Osteoblast (primary cell): Measurements from ENCODE around the gene THAP6. TPM values are rescaled to one million over a fixed set of nuclear protein-coding genes. Genes with fewer than 3 reads are reported as not detected.

ENCODE experiments used
- DNase-seq: peaks from one replicate; pipeline ENCODE4 v3.0.0; 2011; ENCODE audit warnings: low spot score, mixed read lengths; ENCODE audit not compliant: insufficient read length; ENCODE audit errors: missing footprints
- H2AFZ ChIP-seq: 2 replicates; pipeline ENCODE4 v1.6.0; 2011; ENCODE audit warnings: mild to moderate bottlenecking, low read length
- H3K27ac ChIP-seq: 2 replicates; pipeline ENCODE4 v1.5.1; 2011; ENCODE audit warnings: mild to moderate bottlenecking, low read depth, low read length, moderate library complexity
- H3K27me3 ChIP-seq: 2 replicates; pipeline ENCODE4 v1.6.0; 2012; ENCODE audit warnings: mild to moderate bottlenecking, control low read depth, inconsistent platforms, low read length, moderate library complexity; ENCODE audit not compliant: insufficient read depth
- H3K36me3 ChIP-seq: 2 replicates; pipeline ENCODE4 v1.5.1; 2011; ENCODE audit warnings: mild to moderate bottlenecking, low read length, control low read depth, moderate library complexity; ENCODE audit not compliant: insufficient read depth
- H3K4me1 ChIP-seq: 2 replicates; pipeline ENCODE4 v1.5.1; 2011; ENCODE audit warnings: mild to moderate bottlenecking, low read length, control low read depth, moderate library complexity; ENCODE audit not compliant: insufficient read depth
- H3K4me2 ChIP-seq: 2 replicates; pipeline ENCODE4 v1.6.0; 2011; ENCODE audit warnings: mild to moderate bottlenecking, low read length; ENCODE audit not compliant: insufficient read depth
- H3K4me3 ChIP-seq: fragments of 200-600 bp; sonication (generic); 3 replicates; pipeline ENCODE4 v1.5.1; 2012; ENCODE audit warnings: mild to moderate bottlenecking, low read length, inconsistent platforms; ENCODE audit not compliant: insufficient read depth
- H3K79me2 ChIP-seq: 2 replicates; pipeline ENCODE4 v1.6.0; 2012; ENCODE audit warnings: mild to moderate bottlenecking, low read length, control low read depth, inconsistent platforms; ENCODE audit not compliant: insufficient read depth
- H3K9me3 ChIP-seq: 2 replicates; pipeline ENCODE4 v1.5.1; 2011; ENCODE audit warnings: low read depth, low read length, control low read depth
- H4K20me1 ChIP-seq: 2 replicates; pipeline ENCODE4 v1.6.0; 2012; ENCODE audit warnings: mild to moderate bottlenecking, low read length, control low read depth; ENCODE audit not compliant: insufficient read depth
- CTCF ChIP-seq: IDR thresholded peaks from 2 replicates; pipeline ENCODE4 v1.5.1; 2011; ENCODE audit warnings: mild to moderate bottlenecking, low read depth, low read length, moderate library complexity; ENCODE audit errors: extremely low read depth
- total RNA-seq: library from RNA; depleted of rRNA; stranded (reverse); fragments of >200 nt; gene quantifications from 2 replicates; pipeline ENCODE4 v1.2.3, GENCODE V29; 2012

The THAP6 gene
- total RNA-seq, 1 donor = 17.0 TPM

DNA sequence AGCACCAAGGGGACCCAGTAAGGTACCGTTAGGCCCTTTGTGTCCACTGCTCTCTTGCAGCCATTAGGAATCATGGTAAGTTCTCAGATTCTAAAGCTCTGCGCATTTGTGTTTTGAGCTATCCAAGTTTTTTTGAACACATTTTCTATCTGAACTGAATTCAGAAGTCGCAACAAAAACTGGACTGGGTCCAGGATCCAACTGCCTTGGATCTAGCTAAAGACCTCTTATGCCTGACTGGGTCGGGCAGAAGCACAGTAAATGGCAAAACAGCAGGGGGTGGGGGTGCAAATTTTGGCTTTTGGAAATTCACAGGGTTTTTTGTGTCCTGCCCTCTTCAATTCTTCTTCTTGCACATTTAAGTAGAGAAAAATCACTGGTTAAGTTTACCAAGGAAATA, 30.1 kb upstream of the THAP6 start:
- H2AFZ ChIP-seq = no peak overlapping the region
- H3K27me3 ChIP-seq = no peaks in the 10 kb centered on the region
- H3K36me3 ChIP-seq = peaks cover 31% of the 10 kb centered on the region
- no peaks in the 10 kb centered on the region for H4K20me1 ChIP-seq
- no peak overlapping the region for H3K27ac ChIP-seq
- no peak overlapping the region for H3K4me2 ChIP-seq
- H3K4me3 ChIP-seq = no peak overlapping the region
- H3K9me3 ChIP-seq = no peaks in the 10 kb centered on the region
- no peak for TF ChIP-seq CTCF
- no peaks in the 10 kb centered on the region for H3K4me1 ChIP-seq
- DNase-seq = no peak
- H3K79me2 ChIP-seq = no peaks in the 10 kb centered on the region

GRCh38 chr4:75490155-75490554, 24.1 kb upstream of the THAP6 start:
- H3K79me2 ChIP-seq = peaks cover 4% of the 10 kb centered on the region
- H3K4me1 ChIP-seq = peaks cover 4% of the 10 kb centered on the region
- no peak overlapping the region for H3K27ac ChIP-seq
- no peaks in the 10 kb centered on the region for H3K9me3 ChIP-seq
- H3K36me3 ChIP-seq = peaks cover 27% of the 10 kb centered on the region
- H2AFZ ChIP-seq = no peak overlapping the region
- H3K4me3 ChIP-seq = no peak overlapping the region
- H3K4me2 ChIP-seq = no peak overlapping the region
- H4K20me1 ChIP-seq = no peaks in the 10 kb centered on the region
- no peak for DNase-seq
- peak; percentile 37 for TF ChIP-seq CTCF
- H3K27me3 ChIP-seq = no peaks in the 10 kb centered on the region

GRCh38 chr4:75494563-75494962, 19.7 kb upstream of the THAP6 start:
- H3K36me3 ChIP-seq = peaks cover 22% of the 10 kb centered on the region
- H3K79me2 ChIP-seq = peaks cover 34% of the 10 kb centered on the region
- DNase-seq = peak; percentile 25
- peaks cover 20% of the 10 kb centered on the region for H3K4me1 ChIP-seq
- no peaks in the 10 kb centered on the region for H3K27me3 ChIP-seq
- H3K4me3 ChIP-seq = no peak overlapping the region
- no peak for TF ChIP-seq CTCF
- peak overlapping the region; percentile 29 for H3K27ac ChIP-seq
- peak overlapping the region; percentile 63 for H3K4me2 ChIP-seq
- H3K9me3 ChIP-seq = no peaks in the 10 kb centered on the region
- no peak overlapping the region for H2AFZ ChIP-seq
- H4K20me1 ChIP-seq = peaks cover 5% of the 10 kb centered on the region

DNA sequence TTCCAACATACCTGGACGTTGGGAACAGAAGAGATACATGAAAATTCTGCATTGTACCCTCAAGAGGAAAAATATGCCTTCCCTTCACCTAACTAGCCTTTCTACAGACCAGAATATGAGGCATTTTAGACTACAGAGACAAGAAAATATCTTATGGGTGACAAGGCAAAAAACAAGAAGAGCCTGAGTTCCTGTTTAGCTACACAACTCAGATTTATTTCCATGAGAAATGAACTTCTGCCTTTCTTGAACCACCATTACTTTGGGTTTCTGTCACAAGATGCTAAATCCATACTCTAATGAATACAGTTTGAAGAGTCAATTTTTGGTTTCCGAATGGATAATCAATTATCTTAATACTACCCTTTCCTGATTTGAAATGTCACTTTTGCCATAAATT, 18.8 kb upstream of the THAP6 start:
- Histone ChIP-seq H3K27ac (no peak overlapping the region), H4K20me1 (peaks cover 5% of the 10 kb centered on the region), H3K4me3 (no peak overlapping the region), H3K4me2 (no peak overlapping the region), H3K4me1 (peaks cover 20% of the 10 kb centered on the region), H3K27me3 (no peaks in the 10 kb centered on the region), H3K9me3 (no peaks in the 10 kb centered on the region), H2AFZ (no peak overlapping the region), H3K36me3 (peaks cover 21% of the 10 kb centered on the region), H3K79me2 (peaks cover 44% of the 10 kb centered on the region)
- DNase-seq = no peak
- TF ChIP-seq CTCF = no peak
